OCI-LY7 (cell line): ENCODE measurements around the gene ARRDC5.

Source experiments
- CTCF ChIP-seq: fragments of 200-600 bp; sonication (generic); conservative IDR thresholded peaks from 2 replicates; pipeline ENCODE4 v1.5.1; 2014; ENCODE audit warnings: mild to moderate bottlenecking, antibody characterized with exemption, low read length, moderate library complexity, mixed read lengths
- EZH2phosphoT487 ChIP-seq: fragments of 200-600 bp; sonication (generic); IDR thresholded peaks from 2 replicates; pipeline ENCODE4 v1.6.1; 2018; ENCODE audit warnings: low read depth, borderline replicate concordance, mild to moderate bottlenecking, mixed run types, antibody characterized with exemption, low read length, moderate library complexity, mixed read lengths

GRCh38 chr19:4933528-4933927 is 30.8 kb upstream of the ARRDC5 start:
- TF ChIP-seq CTCF (no peak), EZH2phosphoT487 (no peak)
